Neuronal stem cell (in vitro differentiated cells): Measurements from ENCODE around the gene SLC66A2.

Experiments
- DNase-seq: peaks from one replicate; pipeline ENCODE4 v3.0.0-alpha.2; 2013; ENCODE audit warnings: low spot score
- H2AFZ ChIP-seq: one replicate; pipeline ENCODE4 v1.6.1; 2013; ENCODE audit warnings: mild to moderate bottlenecking, low read length, inconsistent platforms
- H2AK5ac ChIP-seq: 2 replicates; pipeline ENCODE4 v1.6.1; 2013; ENCODE audit warnings: low read depth, mild to moderate bottlenecking, inconsistent platforms, low read length, moderate library complexity, mixed read lengths
- H2BK120ac ChIP-seq: 2 replicates; pipeline ENCODE4 v1.6.1; 2013; ENCODE audit warnings: low read depth, mild to moderate bottlenecking, inconsistent platforms, low read length, moderate library complexity, mixed read lengths
- H2BK12ac ChIP-seq: one replicate; pipeline ENCODE4 v1.6.1; 2013; ENCODE audit warnings: low read length, inconsistent platforms
- H2BK15ac ChIP-seq: 2 replicates; pipeline ENCODE4 v1.6.1; 2013; ENCODE audit warnings: mild to moderate bottlenecking, low read length, inconsistent platforms, mixed read lengths
- H2BK5ac ChIP-seq: one replicate; pipeline ENCODE4 v1.6.1; 2013; ENCODE audit warnings: inconsistent platforms, mild to moderate bottlenecking, low read length, moderate library complexity
- H3K14ac ChIP-seq: one replicate; pipeline ENCODE4 v1.6.1; 2013; ENCODE audit warnings: low read length, inconsistent platforms
- H3K18ac ChIP-seq: 2 replicates; pipeline ENCODE4 v1.6.1; 2013; ENCODE audit warnings: low read length, inconsistent platforms
- H3K23ac ChIP-seq: 2 replicates; pipeline ENCODE4 v1.6.1; 2013; ENCODE audit warnings: low read depth, mild to moderate bottlenecking, mixed read lengths, low read length, inconsistent platforms; ENCODE audit not compliant: poor library complexity
- H3K27ac ChIP-seq: replicated peaks from 3 replicates; pipeline ENCODE4 v1.5.1; 2013; ENCODE audit warnings: low read length, inconsistent platforms
- H3K27me3 ChIP-seq, 3 experiments: 2 replicates each; pipeline ENCODE4 v1.6.1; 2013; ENCODE audit warnings: low read length in 3 of 3, mild to moderate bottlenecking in 2 of 3, inconsistent platforms in 1 of 3, low read depth in 1 of 3, mixed read lengths in 1 of 3, moderate library complexity in 1 of 3; ENCODE audit not compliant: control insufficient read depth in 3 of 3, insufficient read depth in 3 of 3
- H3K36me3 ChIP-seq, 2 donors: replicated peaks in 1 of 2; 2 replicates each; pipeline ENCODE4 v1.6.1; 2013; ENCODE audit warnings: low read length in 2 of 2; ENCODE audit not compliant: control insufficient read depth in 2 of 2, insufficient read depth in 2 of 2
- H3K4ac ChIP-seq: 2 replicates; pipeline ENCODE4 v1.6.1; 2013; ENCODE audit warnings: inconsistent platforms, mild to moderate bottlenecking, low read length, moderate library complexity
- H3K4me1 ChIP-seq, 2 donors: 1 replicate in 1 of 2; 2 replicates in 1 of 2; pipeline ENCODE4 v1.6.1; 2013; ENCODE audit warnings: low read length in 2 of 2, low read depth in 1 of 2; ENCODE audit not compliant: control insufficient read depth in 2 of 2, insufficient read depth in 1 of 2
- H3K4me2 ChIP-seq: one replicate; pipeline ENCODE4 v1.6.1; 2013; ENCODE audit warnings: mild to moderate bottlenecking, low read length, inconsistent platforms; ENCODE audit not compliant: insufficient read depth, poor library complexity, severe bottlenecking
- H3K4me3 ChIP-seq, 2 donors: 2 replicates each; pipeline ENCODE4 v1.5.1; 2013; ENCODE audit warnings: low read length in 2 of 2, mild to moderate bottlenecking in 2 of 2, inconsistent platforms in 1 of 2, moderate library complexity in 1 of 2
- H3K79me1 ChIP-seq: one replicate; pipeline ENCODE4 v1.6.1; 2013; ENCODE audit warnings: low read depth, mild to moderate bottlenecking, inconsistent platforms, low read length, moderate library complexity
- H3K9ac ChIP-seq: one replicate; pipeline ENCODE4 v1.6.1; 2013; ENCODE audit warnings: mild to moderate bottlenecking, low read depth, low read length, inconsistent platforms; ENCODE audit not compliant: poor library complexity
- H3K9me3 ChIP-seq, 2 donors: replicated peaks in 1 of 2; 2 replicates each; pipeline versions ENCODE3 to v1.6.1; 2013; ENCODE audit warnings: low read length in 2 of 2, mild to moderate bottlenecking in 2 of 2, inconsistent platforms in 1 of 2, low read depth in 1 of 2, mixed read lengths in 1 of 2, moderate library complexity in 1 of 2; ENCODE audit not compliant: control insufficient read depth in 2 of 2, insufficient read depth in 1 of 2
- H4K8ac ChIP-seq: one replicate; pipeline ENCODE4 v1.6.1; 2013; ENCODE audit warnings: low read depth, mild to moderate bottlenecking, inconsistent platforms, low read length, moderate library complexity
- H4K91ac ChIP-seq: one replicate; pipeline ENCODE4 v1.6.1; 2013; ENCODE audit warnings: low read length, low read depth, mild to moderate bottlenecking, inconsistent platforms; ENCODE audit not compliant: poor library complexity
- WGBS, 2 donors: extraction: QIAGEN DNeasy Blood & Tissue Kit; methylation state at CpG; one replicate each; pipeline ENCODE4 v1.1.7; 2013; ENCODE audit warnings: missing lambda C conversion rate in 2 of 2, mixed read lengths in 1 of 2; ENCODE audit not compliant: insufficient read length in 2 of 2, insufficient replicate concordance in 1 of 2; ENCODE audit errors: extremely low coverage in 2 of 2; 5-methylcytosine and 5-hydroxymethylcytosine counted together

The SLC66A2 gene

DNA sequence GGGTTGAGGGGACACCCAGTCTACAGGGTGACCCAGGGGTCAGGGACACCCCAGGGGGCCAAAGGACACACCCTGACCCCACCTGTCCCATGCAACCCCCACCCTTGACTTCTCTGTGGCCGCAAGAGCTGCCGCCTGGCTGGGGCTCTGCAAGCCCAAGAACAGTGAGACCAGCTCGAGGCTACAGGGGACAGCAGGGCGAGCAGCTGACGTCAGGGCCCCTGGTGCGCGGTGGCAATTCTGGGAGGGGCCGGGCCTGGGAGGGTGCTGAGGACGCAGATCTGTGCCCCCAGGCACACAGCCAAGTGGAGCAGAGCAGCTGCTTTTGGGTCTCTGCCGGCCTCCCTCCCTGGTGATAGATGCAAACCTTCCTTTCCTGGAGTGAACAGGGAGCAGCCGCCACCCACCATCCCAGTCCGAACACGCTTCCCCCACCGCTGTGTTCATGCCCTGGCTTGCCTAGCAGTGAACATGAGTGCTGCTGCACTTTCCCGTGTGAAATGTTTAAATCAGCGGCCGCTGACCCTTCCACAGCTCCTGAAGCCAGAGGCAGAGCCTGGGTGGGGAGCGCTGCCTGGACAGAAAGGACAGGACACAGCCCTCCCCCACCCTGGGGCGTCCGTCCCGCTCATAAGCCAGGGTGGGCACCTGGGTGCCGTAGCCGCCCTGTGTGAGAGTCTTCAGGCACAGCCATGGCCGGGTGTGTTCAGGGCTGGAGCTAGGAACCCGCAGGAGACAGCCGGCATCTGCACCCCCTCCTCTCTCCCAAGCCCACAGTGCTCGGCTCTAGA lies 46.9 kb downstream of the SLC66A2 start:
- no peak overlapping the region for H3K4me3 ChIP-seq

DNA sequence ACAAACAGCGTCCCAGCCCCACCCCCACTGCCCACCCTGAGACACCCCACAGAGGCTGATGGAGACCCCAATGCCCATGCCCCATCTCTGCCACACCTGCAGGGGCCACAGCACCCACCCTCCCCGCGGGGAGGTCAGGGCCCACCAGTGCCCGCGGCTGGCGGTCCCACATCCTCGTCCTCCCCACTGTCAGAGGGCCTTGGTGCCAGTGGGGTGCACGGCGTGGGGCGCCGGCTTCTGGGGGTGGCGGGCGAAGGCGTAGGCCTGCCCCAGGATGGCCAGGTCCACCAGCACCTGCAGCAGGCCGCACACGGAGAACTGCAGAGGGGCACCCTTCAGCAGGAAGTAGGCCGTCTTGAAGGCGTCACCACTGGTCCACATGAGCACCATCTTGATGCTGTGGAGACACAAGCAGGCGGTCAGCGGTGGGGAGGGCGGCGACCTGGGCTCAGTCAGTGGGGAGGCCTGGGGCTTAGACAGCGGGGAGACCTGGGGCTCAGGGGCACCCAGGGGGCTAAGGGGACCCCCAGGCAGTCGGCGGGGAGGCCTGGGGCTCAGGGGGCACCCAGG lies 47.6 kb downstream of the SLC66A2 start:
- Histone ChIP-seq H4K91ac (no peak overlapping the region), H3K23ac (no peak overlapping the region)

More for the DNA sequence above, 46.9 kb downstream of the SLC66A2 start:
- Histone ChIP-seq H4K8ac (no peak overlapping the region), H3K79me1 (no peaks in the 10 kb centered on the region), H3K36me3 (peaks cover 10 to 48% of the 10 kb centered on the region in 2 donors), H3K4ac (no peak overlapping the region), H3K27me3 (no peaks in the 10 kb centered on the region), H2BK12ac (no peak overlapping the region), H3K18ac (peak overlapping the region; percentile 13), H2BK15ac (no peak overlapping the region), H2AK5ac (no peak overlapping the region), H2BK5ac (peak overlapping the region; percentile 44), H3K4me2 (no peak overlapping the region), H3K14ac (no peak overlapping the region), H2AFZ (no peak overlapping the region), H3K27ac (no peak overlapping the region), H4K91ac (no peak overlapping the region), H3K9ac (no peak overlapping the region), H2BK120ac (no peak overlapping the region), H3K9me3 (peaks cover 15 to 39% of the 10 kb centered on the region in 2 donors), H3K4me1 (no peaks in the 10 kb centered on the region), H3K23ac (no peak overlapping the region)
- DNase-seq = no peak
- WGBS, 2 donors = no CpG with 5 or more reads among the region's 27 CpGs

DNA sequence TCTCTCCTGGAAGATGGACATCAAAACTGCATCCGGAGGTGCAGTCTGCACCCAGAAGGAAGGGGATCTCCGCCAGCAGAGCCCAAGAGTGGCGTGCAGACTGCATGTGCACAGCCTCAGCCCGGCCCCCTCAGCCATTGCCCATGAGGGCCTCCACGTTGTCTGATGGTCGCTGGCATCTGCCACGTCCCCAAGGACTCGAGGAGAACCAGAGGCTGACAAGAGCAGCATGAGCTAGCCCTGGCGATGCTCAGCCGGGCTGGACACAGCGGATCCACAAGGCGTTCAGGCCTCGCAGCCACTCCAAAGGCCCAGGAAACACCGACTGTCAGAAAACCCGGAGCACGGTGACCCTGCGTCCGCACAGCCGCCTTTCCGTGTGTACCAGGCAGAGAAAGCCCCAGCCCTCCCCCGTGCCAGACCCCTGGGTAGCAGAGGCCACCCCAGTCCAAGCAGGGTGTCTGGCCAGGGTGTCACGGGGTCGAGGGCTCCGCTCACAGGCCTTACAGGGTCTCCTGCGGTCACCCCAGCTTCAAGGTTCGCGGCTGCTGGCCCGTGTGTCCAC lies 48.3 kb downstream of the SLC66A2 start:
- Histone ChIP-seq H2AFZ (no peak overlapping the region), H3K27ac (no peak overlapping the region), H2BK12ac (no peak overlapping the region), H3K4me1 (no peaks in the 10 kb centered on the region), H2BK120ac (no peak overlapping the region), H3K9ac (no peak overlapping the region), H4K91ac (no peak overlapping the region), H2AK5ac (no peak overlapping the region), H3K23ac (no peak overlapping the region), H3K4me2 (no peak overlapping the region), H3K27me3 (no peaks in the 10 kb centered on the region), H3K4me3 (no peak overlapping the region), H3K18ac (no peak overlapping the region), H2BK5ac (no peak overlapping the region), H3K79me1 (peaks cover 2% of the 10 kb centered on the region), H3K9me3 (peaks cover 22 to 49% of the 10 kb centered on the region in 2 donors), H3K14ac (no peak overlapping the region), H3K36me3 (peaks cover 10 to 37% of the 10 kb centered on the region in 2 donors), H2BK15ac (no peak overlapping the region), H4K8ac (no peak overlapping the region), H3K4ac (no peak overlapping the region)
- WGBS, 2 donors = no CpG with 5 or more reads among the region's 28 CpGs
- no peak for DNase-seq

More for the DNA sequence above, 47.6 kb downstream of the SLC66A2 start:
- H2BK120ac ChIP-seq = no peak overlapping the region
- no peaks in the 10 kb centered on the region for H3K4me1 ChIP-seq
- H3K27me3 ChIP-seq = no peaks in the 10 kb centered on the region
- no CpG with 5 or more reads among the region's 25 CpGs for WGBS, 2 donors
- no peak overlapping the region for H2AK5ac ChIP-seq
- H3K18ac ChIP-seq = no peak overlapping the region
- no peak overlapping the region for H3K14ac ChIP-seq
- no peak overlapping the region for H2AFZ ChIP-seq
- no peak overlapping the region for H3K4me2 ChIP-seq
- no peak overlapping the region for H3K4me3 ChIP-seq
- no peak overlapping the region for H2BK12ac ChIP-seq
- peak overlapping the region; percentile 44 for H2BK5ac ChIP-seq
- H3K36me3 ChIP-seq = peaks cover 10 to 43% of the 10 kb centered on the region in 2 donors
- H2BK15ac ChIP-seq = no peak overlapping the region
- no peak overlapping the region for H3K4ac ChIP-seq
- DNase-seq = no peak
- no peak overlapping the region for H3K9ac ChIP-seq
- peaks cover 2% of the 10 kb centered on the region for H3K79me1 ChIP-seq
- peaks cover 20 to 46% of the 10 kb centered on the region in 2 donors for H3K9me3 ChIP-seq
- H3K27ac ChIP-seq = no peak overlapping the region
- H4K8ac ChIP-seq = no peak overlapping the region

DNA sequence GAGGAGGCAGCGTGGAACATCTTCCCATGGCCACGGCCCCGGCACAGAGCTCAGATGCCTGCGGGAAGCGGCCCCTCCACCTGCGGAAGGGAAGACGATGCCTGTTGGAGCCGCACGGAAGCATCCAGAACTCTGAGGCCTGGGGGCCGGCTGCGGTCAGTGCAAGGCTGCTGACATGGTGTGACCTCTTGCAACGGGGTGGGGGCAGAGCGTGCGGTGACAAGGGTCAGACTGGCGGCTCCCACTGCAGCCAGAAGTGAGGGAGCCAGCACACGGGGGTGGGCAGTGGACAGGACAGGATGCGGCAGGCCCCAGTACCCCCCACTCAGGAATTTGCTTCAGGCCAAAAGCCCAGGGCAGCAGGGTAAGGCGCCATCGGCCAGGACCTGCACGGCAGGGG lies 48.8 kb downstream of the SLC66A2 start:
- Histone ChIP-seq H3K9ac (no peak overlapping the region), H3K4me2 (no peak overlapping the region), H3K18ac (no peak overlapping the region), H3K27me3 (no peaks in the 10 kb centered on the region), H3K4me3 (no peak overlapping the region), H2AK5ac (no peak overlapping the region), H2BK15ac (no peak overlapping the region), H3K27ac (no peak overlapping the region), H3K4me1 (no peaks in the 10 kb centered on the region), H3K23ac (no peak overlapping the region), H3K9me3 (peaks cover 27 to 54% of the 10 kb centered on the region in 2 donors), H2AFZ (no peak overlapping the region), H3K36me3 (peaks cover 10 to 32% of the 10 kb centered on the region in 2 donors), H4K8ac (peak overlapping the region; percentile 43), H3K79me1 (peaks cover 2% of the 10 kb centered on the region), H2BK5ac (no peak overlapping the region), H4K91ac (no peak overlapping the region), H3K14ac (no peak overlapping the region), H2BK120ac (no peak overlapping the region), H3K4ac (no peak overlapping the region), H2BK12ac (no peak overlapping the region)
- no peak for DNase-seq
- no CpG with 5 or more reads among the region's 20 CpGs for WGBS, 2 donors
